DMS114 treated with DMSO at 0.1 percent for 48 hours (cell line): ENCODE measurements around the gene STARD3NL.
A peak's percentile ranks its signal among the peaks of the same experiment; 100 is the strongest.
"Not testable (repeated sequence)": the region's sequence is repeated elsewhere in the genome, so short reads cannot be mapped to it uniquely, and the experiment has no call there.

ENCODE experiments used
- DNase-seq: peaks from one replicate; lab custom pipeline; 2025; ENCODE audit not compliant: unreplicated experiment; lab: John Stamatoyannopoulos, UW

STARD3NL gene

GRCh38 chr7:38220452-38220851, 42.4 kb downstream of the STARD3NL start:
- no peak for DNase-seq

GRCh38 chr7:38222481-38223096, 44.5 kb downstream of the STARD3NL start:
- peak; percentile 44 for DNase-seq

- DNase-seq = no peak
Measured at GRCh38 chr7:38223306-38223705, 45.3 kb downstream of the STARD3NL start.

- DNase-seq = no peak
Measured at GRCh38 chr7:38224392-38224791, 46.3 kb downstream of the STARD3NL start.

GRCh38 chr7:38229386-38229785, 51.3 kb downstream of the STARD3NL start:
- DNase-seq = no peak

GRCh38 chr7:38229884-38230642, 52.0 kb downstream of the STARD3NL start:
- DNase-seq = no peak

- DNase-seq = no peak
Measured at GRCh38 chr7:38232502-38233366, 54.7 kb downstream of the STARD3NL start.

- DNase-seq = not testable (repeated sequence)
Measured at GRCh38 chr7:38234759-38235158, 56.7 kb downstream of the STARD3NL start.

- no peak for DNase-seq
Measured at GRCh38 chr7:38235606-38236005, 57.6 kb downstream of the STARD3NL start.

GRCh38 chr7:38239129-38239528, 61.1 kb downstream of the STARD3NL start:
- DNase-seq = not testable (repeated sequence)

GRCh38 chr7:38241071-38241470, 63.0 kb downstream of the STARD3NL start:
- no peak for DNase-seq

- no peak for DNase-seq
Measured at GRCh38 chr7:38242814-38243213, 64.8 kb downstream of the STARD3NL start.

GRCh38 chr7:38243345-38243744, 65.3 kb downstream of the STARD3NL start:
- not testable (repeated sequence) for DNase-seq

GRCh38 chr7:38244516-38244915, 66.5 kb downstream of the STARD3NL start:
- no peak for DNase-seq

- no peak for DNase-seq
Measured at GRCh38 chr7:38245409-38245977, 67.4 kb downstream of the STARD3NL start.

GRCh38 chr7:38248069-38248567, 70.1 kb downstream of the STARD3NL start:
- DNase-seq = no peak

GRCh38 chr7:38249849-38250248, 71.8 kb downstream of the STARD3NL start:
- not testable (repeated sequence) for DNase-seq

GRCh38 chr7:38257350-38257677, 79.3 kb downstream of the STARD3NL start:
- DNase-seq = no peak

- DNase-seq = not testable (repeated sequence)
Measured at GRCh38 chr7:38259157-38259556, 81.1 kb downstream of the STARD3NL start.

- not testable (repeated sequence) for DNase-seq
Measured at GRCh38 chr7:38261601-38262000, 83.6 kb downstream of the STARD3NL start.

GRCh38 chr7:38262026-38262425, 84.0 kb downstream of the STARD3NL start:
- DNase-seq = not testable (repeated sequence)
